ENCODE measurements around the gene SLFN13. TPM values are rescaled to one million over a fixed set of nuclear protein-coding genes. Genes with fewer than 3 reads are reported as not detected.
A peak's percentile ranks its signal among the peaks of the same experiment; 100 is the strongest.
"Not testable (repeated sequence)": the region's sequence is repeated elsewhere in the genome, so short reads cannot be mapped to it uniquely, and the experiment has no call there.

The SLFN13 gene
- total RNA-seq, 1 experiment from 2014 or later = not detected

DNA sequence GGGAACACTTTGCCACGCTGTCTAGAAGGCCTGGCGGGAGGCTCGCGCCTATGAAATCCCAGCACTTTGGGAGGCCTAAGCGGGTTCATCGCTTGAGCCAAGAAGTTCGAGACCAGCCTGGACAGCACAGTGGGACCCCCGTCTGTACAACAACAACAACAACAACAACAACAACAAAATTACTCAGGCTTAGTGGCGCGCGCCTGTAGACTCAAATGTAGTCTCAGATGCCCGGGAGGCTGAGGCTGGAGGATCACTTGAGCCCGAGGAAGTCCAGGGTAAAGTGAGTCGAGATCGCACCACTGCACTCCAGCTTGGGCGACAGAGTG is 297 bp upstream of the SLFN13 start:
- in situ Hi-C loops (cut with HindIII; ENCODE audit: low pct_unique_long_range_greater_than_20kb, low sequenced_read_pairs) = loop anchor here (25.0 kb wide), 1 partner anchor 137 kb away; no protein-coding TSS in a partner anchor

GRCh38 chr17:35447499-35447898 is 1.1 kb downstream of the SLFN13 start:
- in situ Hi-C loops (cut with HindIII; ENCODE audit: low pct_unique_long_range_greater_than_20kb, low sequenced_read_pairs) = loop anchor here (25.0 kb wide), 1 partner anchor 135 kb away; no protein-coding TSS in a partner anchor

More for the DNA sequence above, 297 bp upstream of the SLFN13 start:
- DNase-seq (ENCODE audit: low read depth, low spot score) = no peak

GRCh38 chr17:35438433-35438832 is 10.1 kb downstream of the SLFN13 start:
- in situ Hi-C loops (cut with HindIII; ENCODE audit: low pct_unique_long_range_greater_than_20kb, low sequenced_read_pairs) = loop anchor here (25.0 kb wide), 1 partner anchor 126 kb away; no protein-coding TSS in a partner anchor
- DNase-seq (ENCODE audit: low read depth, low spot score) = no peak

More at GRCh38 chr17:35447499-35447898, 1.1 kb downstream of the SLFN13 start:
- peak; percentile 26 for DNase-seq (ENCODE audit: low read depth, low spot score)

- in situ Hi-C loops (cut with HindIII; ENCODE audit: low pct_unique_long_range_greater_than_20kb, low sequenced_read_pairs) = loop anchor here (25.0 kb wide), 1 partner anchor 121 kb away; no protein-coding TSS in a partner anchor
- peak; percentile 87 for DNase-seq (ENCODE audit: low read depth, low spot score)
Measured at GRCh38 chr17:35433075-35433894, 15.3 kb downstream of the SLFN13 start.

GRCh38 chr17:35432176-35433074 is 16.1 kb downstream of the SLFN13 start, which contains the start of gene SLFN12:
Gene SLFN12 (minus strand): TSS chr17:35432500. CDS start chr17:35423028, 9,472 bp downstream.
- peak; percentile 82 for DNase-seq (ENCODE audit: low read depth, low spot score)

GRCh38 chr17:35429702-35430101 is 18.9 kb downstream of the SLFN13 start:
- in situ Hi-C loops (cut with HindIII; ENCODE audit: low pct_unique_long_range_greater_than_20kb, low sequenced_read_pairs) = loop anchor here (25.0 kb wide), 1 partner anchor 117 kb away; no protein-coding TSS in a partner anchor
- no peak for DNase-seq (ENCODE audit: low read depth, low spot score)

More at GRCh38 chr17:35432176-35433074, 16.1 kb downstream of the SLFN13 start, which contains the start of gene SLFN12:
- in situ Hi-C loops (cut with HindIII; ENCODE audit: low pct_unique_long_range_greater_than_20kb, low sequenced_read_pairs) = loop anchor here (25.0 kb wide), 1 partner anchor 120 kb away; no protein-coding TSS in a partner anchor

DNA sequence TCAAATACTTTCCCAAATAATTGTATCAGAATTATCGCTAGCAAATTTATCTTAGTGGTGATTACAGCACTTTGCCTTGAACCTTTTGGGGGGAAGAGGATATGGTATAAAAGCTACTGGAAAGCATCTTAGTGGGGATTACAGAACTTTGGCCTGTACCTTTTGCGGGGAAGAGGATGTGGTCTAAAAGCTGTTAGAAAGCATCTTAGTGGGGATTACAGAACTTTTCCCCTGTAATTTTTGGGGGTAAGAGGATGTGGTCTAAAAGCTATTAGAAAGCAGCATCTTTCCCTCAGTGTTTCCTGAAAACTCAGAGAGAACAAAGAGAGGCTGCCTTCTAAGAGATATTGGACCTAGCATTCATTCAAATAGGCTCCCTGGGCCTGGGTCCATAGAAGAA is 20.3 kb downstream of the SLFN13 start:
- in situ Hi-C loops (cut with HindIII; ENCODE audit: low pct_unique_long_range_greater_than_20kb, low sequenced_read_pairs) = loop anchor here (25.0 kb wide), 1 partner anchor 116 kb away; no protein-coding TSS in a partner anchor
- DNase-seq (ENCODE audit: low read depth, low spot score) = no peak

GRCh38 chr17:35423761-35424160 is 24.8 kb downstream of the SLFN13 start:
- in situ Hi-C loops (cut with HindIII; ENCODE audit: low pct_unique_long_range_greater_than_20kb, low sequenced_read_pairs) = no loop called here
- DNase-seq (ENCODE audit: low read depth, low spot score) = no peak

- DNase-seq (ENCODE audit: low read depth, low spot score); in situ Hi-C loops (cut with HindIII; ENCODE audit: low pct_unique_long_range_greater_than_20kb, low sequenced_read_pairs): not testable (repeated sequence)
Measured at GRCh38 chr17:35421069-35421468, 27.5 kb downstream of the SLFN13 start.

DNA sequence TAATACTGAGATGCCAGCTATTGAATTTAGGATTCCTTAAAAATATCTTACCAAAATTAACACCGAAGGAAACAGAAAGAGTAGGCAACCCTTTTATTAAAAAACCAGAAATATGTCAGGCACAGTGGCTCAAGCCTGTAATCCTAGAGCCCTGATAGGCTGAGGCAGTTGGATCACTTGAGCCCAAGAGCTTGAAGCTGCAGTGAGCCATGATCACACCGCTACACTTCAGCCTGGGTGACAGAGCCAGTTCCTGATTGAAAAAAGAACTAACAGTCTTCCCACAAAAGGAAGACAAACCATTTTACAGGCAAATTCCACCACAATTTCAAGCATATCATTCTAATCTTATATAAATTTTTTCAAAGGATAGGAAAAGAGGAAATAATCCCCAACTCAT is 31.9 kb downstream of the SLFN13 start:
- DNase-seq (ENCODE audit: low read depth, low spot score) = no peak
- in situ Hi-C loops (cut with HindIII; ENCODE audit: low pct_unique_long_range_greater_than_20kb, low sequenced_read_pairs) = no loop called here

GRCh38 chr17:35414707-35415106 is 33.9 kb downstream of the SLFN13 start:
- DNase-seq (ENCODE audit: low read depth, low spot score); in situ Hi-C loops (cut with HindIII; ENCODE audit: low pct_unique_long_range_greater_than_20kb, low sequenced_read_pairs): not testable (repeated sequence)

GRCh38 chr17:35414247-35414646 is 34.3 kb downstream of the SLFN13 start:
- in situ Hi-C loops (cut with HindIII; ENCODE audit: low pct_unique_long_range_greater_than_20kb, low sequenced_read_pairs) = no loop called here

DNA sequence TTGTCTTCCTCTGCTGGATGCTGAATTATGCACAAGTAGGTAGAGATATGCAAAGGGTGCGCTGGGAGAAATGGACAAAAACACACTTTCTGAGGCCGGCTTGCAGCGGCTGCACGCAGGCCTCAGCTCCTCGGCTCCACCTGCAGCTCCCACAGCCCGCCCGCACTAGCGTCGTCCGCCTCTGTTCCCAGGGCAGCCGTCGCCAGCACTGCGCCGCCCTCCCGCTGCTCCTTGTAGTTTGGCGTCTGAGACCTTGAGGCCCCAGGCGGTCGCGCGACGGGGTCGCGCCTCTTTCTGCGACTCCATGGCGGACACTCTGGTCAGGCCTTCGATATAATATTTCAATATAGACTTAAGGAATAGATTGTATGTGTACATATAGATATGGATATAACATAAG is 41.0 kb downstream of the SLFN13 start:
- in situ Hi-C loops (cut with HindIII; ENCODE audit: low pct_unique_long_range_greater_than_20kb, low sequenced_read_pairs) = no loop called here
- DNase-seq (ENCODE audit: low read depth, low spot score) = no peak

More at GRCh38 chr17:35414247-35414646, 34.3 kb downstream of the SLFN13 start:
- no peak for DNase-seq (ENCODE audit: low read depth, low spot score)

- DNase-seq (ENCODE audit: low read depth, low spot score) = no peak
Measured at GRCh38 chr17:35406568-35406967, 42.0 kb downstream of the SLFN13 start.

DNA sequence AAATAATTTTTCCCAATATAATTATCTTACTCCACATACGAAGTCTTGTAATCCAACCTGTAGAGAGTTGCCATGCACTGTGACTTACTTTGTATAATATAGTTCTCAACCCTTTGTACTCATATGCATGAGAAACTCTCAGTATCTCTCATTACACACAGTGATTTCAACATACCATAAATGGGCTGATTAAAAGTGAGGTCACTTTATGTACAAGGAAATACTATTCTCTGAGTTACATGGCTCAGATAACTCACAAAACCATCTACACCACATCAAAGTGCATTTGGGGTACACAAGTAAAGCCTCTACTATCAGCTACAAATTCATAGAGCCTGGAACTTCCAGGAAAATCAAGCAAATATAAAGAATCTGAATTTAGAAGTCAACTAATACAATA is 44.2 kb downstream of the SLFN13 start:
- DNase-seq (ENCODE audit: low read depth, low spot score) = no peak
- in situ Hi-C loops (cut with HindIII; ENCODE audit: low pct_unique_long_range_greater_than_20kb, low sequenced_read_pairs) = no loop called here

More at GRCh38 chr17:35406568-35406967, 42.0 kb downstream of the SLFN13 start:
- in situ Hi-C loops (cut with HindIII; ENCODE audit: low pct_unique_long_range_greater_than_20kb, low sequenced_read_pairs) = no loop called here

DNA sequence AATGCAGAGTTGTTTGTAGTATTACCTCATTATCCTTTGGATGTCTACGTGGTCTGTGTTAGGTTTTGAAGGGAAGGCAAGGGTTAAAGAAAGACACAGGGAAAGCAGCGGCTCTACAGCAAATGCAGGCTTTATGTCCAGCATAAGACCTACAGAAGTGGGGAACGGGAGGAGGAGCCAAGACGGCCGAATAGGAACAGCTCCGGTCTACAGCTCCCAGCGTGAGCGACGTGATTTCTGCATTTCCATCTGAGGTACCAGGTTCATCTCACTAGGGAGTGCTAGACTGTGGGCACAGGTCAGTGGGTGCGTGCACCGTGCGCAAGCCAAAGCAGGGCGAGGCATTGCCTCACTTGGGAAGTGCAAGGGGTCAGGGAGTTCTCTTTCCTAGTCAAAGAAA is 54.8 kb downstream of the SLFN13 start:
- in situ Hi-C loops (cut with HindIII; ENCODE audit: low pct_unique_long_range_greater_than_20kb, low sequenced_read_pairs); DNase-seq (ENCODE audit: low read depth, low spot score): not testable (repeated sequence)

DNA sequence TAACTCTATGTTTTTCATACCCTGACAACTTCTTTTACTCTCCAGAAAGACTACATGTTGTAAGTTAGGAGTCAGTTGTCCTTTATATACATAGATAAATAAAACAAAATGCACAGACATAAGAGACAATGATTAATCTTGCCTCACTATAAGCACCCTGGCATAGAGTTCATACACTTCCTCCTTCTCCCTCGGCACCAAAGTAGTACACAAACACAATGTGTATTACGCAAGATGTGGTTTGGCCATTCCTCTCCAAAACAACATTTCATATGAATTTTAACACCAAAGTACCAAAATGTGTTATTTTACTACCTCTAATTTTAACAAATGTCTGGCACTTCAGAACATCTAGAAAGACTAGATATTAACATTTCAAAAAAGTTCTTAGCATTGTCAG is 57.9 kb downstream of the SLFN13 start:
- DNase-seq (ENCODE audit: low read depth, low spot score) = no peak
- in situ Hi-C loops (cut with HindIII; ENCODE audit: low pct_unique_long_range_greater_than_20kb, low sequenced_read_pairs) = no loop called here

GRCh38 chr17:35390156-35390555 is 58.4 kb downstream of the SLFN13 start:
- in situ Hi-C loops (cut with HindIII; ENCODE audit: low pct_unique_long_range_greater_than_20kb, low sequenced_read_pairs) = no loop called here
- DNase-seq (ENCODE audit: low read depth, low spot score) = no peak
